Colonic mucosa (tissue), 4 donors: ENCODE results near the gene MBTPS2. TPM values are rescaled to one million over a fixed set of nuclear protein-coding genes. Genes with fewer than 3 reads are reported as not detected.

Experiments used
- DNase-seq: peaks from one replicate; pipeline ENCODE4 v3.0.0-alpha.2; 2020
- H3K27ac ChIP-seq: fragments of 200-600 bp; one replicate; pipeline ENCODE4 v1.8.0; 2021
- H3K27me3 ChIP-seq: fragments of 200-600 bp; one replicate; pipeline ENCODE4 v1.8.0; 2021
- H3K36me3 ChIP-seq: fragments of 200-600 bp; one replicate; pipeline ENCODE4 v1.8.0; 2021
- H3K4me1 ChIP-seq: fragments of 200-600 bp; one replicate; pipeline ENCODE4 v1.8.0; 2021; ENCODE audit warnings: mild to moderate bottlenecking
- H3K4me3 ChIP-seq: fragments of 200-600 bp; one replicate; pipeline ENCODE4 v1.8.0; 2021
- H3K9ac ChIP-seq, 2 donors: one replicate each; pipeline ENCODE4 v1.7.0; 2013; ENCODE audit warnings: control low read depth in 2 of 2, low read depth in 2 of 2, low read length in 2 of 2
- H3K9me3 ChIP-seq: fragments of 200-600 bp; one replicate; pipeline ENCODE4 v1.8.0; 2021
- CTCF ChIP-seq: fragments of 200-600 bp; IDR thresholded peaks from one replicate; pipeline ENCODE4 v1.8.0; 2022; ENCODE audit warnings: antibody characterized with exemption, mild to moderate bottlenecking
- intact Hi-C: fragments of 100-400 bp; cut with DNase I; formaldehyde crosslinking; loops from one replicate; pipeline ENCODE4 v1.14.1; 2022
- total RNA-seq, 2 donors: library from RNA; stranded (reverse); fragmentation: NEBNext Ultra II Directional in 1 of 2; extraction: Animal tissue kit (Norgen Biotek cat#: 25700) in 1 of 2; gene quantifications; one replicate each; pipeline ENCODE4 v1.2.1, GENCODE V29; 2021
- donor health status: healthy.
- donor health status: DM: no; HTN: no; CAD: no.
- donor health status: DM: no; HTN: no; CAD: no.

The MBTPS2 gene
- total RNA-seq, 2 donors from 2014 or later: 8.3 to 8.8 TPM

GRCh38 chrX:21926527-21927278 lies 87.3 kb downstream of the MBTPS2 start:
- DNase-seq: no peak
- intact Hi-C loops: no loop called here
- no peak for TF ChIP-seq CTCF
- no peak overlapping the region for H3K4me3 ChIP-seq
- H3K27me3 ChIP-seq: no peaks in the 10 kb centered on the region
- no peaks in the 10 kb centered on the region for H3K4me1 ChIP-seq
- no peaks in the 10 kb centered on the region for H3K9me3 ChIP-seq
- H3K36me3 ChIP-seq: no peaks in the 10 kb centered on the region
- H3K9ac ChIP-seq: no peak overlapping the region
- H3K27ac ChIP-seq: no peak overlapping the region

- H3K9ac ChIP-seq: no peak overlapping the region
- H3K9me3 ChIP-seq: no peaks in the 10 kb centered on the region
- H3K27me3 ChIP-seq: no peaks in the 10 kb centered on the region
- H3K4me1 ChIP-seq: no peaks in the 10 kb centered on the region
- H3K4me3 ChIP-seq: no peak overlapping the region
- no peak for TF ChIP-seq CTCF
- no peak for DNase-seq
- intact Hi-C loops: no loop called here
- H3K36me3 ChIP-seq: no peaks in the 10 kb centered on the region
- no peak overlapping the region for H3K27ac ChIP-seq
These were observed 89.8 kb downstream of the MBTPS2 start for GRCh38 chrX:21929209-21929608.

- Histone ChIP-seq H3K4me3 (no peak overlapping the region), H3K9me3 (no peaks in the 10 kb centered on the region), H3K36me3 (no peaks in the 10 kb centered on the region), H3K4me1 (no peaks in the 10 kb centered on the region), H3K27ac (no peak overlapping the region), H3K9ac (no peak overlapping the region), H3K27me3 (no peaks in the 10 kb centered on the region)
- intact Hi-C loops: no loop called here
- TF ChIP-seq CTCF: no peak
- no peak for DNase-seq
These were observed 91.6 kb downstream of the MBTPS2 start for GRCh38 chrX:21930986-21931385.

- Histone ChIP-seq H3K27ac (no peak overlapping the region), H3K9ac (no peak overlapping the region), H3K4me3 (no peak overlapping the region), H3K4me1 (no peaks in the 10 kb centered on the region), H3K9me3 (no peaks in the 10 kb centered on the region), H3K27me3 (no peaks in the 10 kb centered on the region), H3K36me3 (no peaks in the 10 kb centered on the region)
- intact Hi-C loops: no loop called here
- no peak for TF ChIP-seq CTCF
- no peak for DNase-seq
These were observed 93.0 kb downstream of the MBTPS2 start for GRCh38 chrX:21932292-21933002.

- intact Hi-C loops: no loop called here
- no peaks in the 10 kb centered on the region for H3K4me1 ChIP-seq
- H3K9me3 ChIP-seq: no peaks in the 10 kb centered on the region
- H3K9ac ChIP-seq: no peak overlapping the region
- no peak overlapping the region for H3K27ac ChIP-seq
- H3K27me3 ChIP-seq: no peaks in the 10 kb centered on the region
- TF ChIP-seq CTCF: no peak
- H3K4me3 ChIP-seq: no peak overlapping the region
- DNase-seq: no peak
- no peaks in the 10 kb centered on the region for H3K36me3 ChIP-seq
These were observed 93.7 kb downstream of the MBTPS2 start for GRCh38 chrX:21933077-21933476.
